GM10266 (cell line): ENCODE data around the gene USP30.
A peak's percentile ranks its signal among the peaks of the same experiment; 100 is the strongest.

Experiments used
- DNase-seq: peaks from one replicate; pipeline ENCODE4 v3.0.0; 2012; ENCODE audit errors: extremely low spot score
- CTCF ChIP-seq: IDR thresholded peaks from 2 replicates; pipeline ENCODE4 v1.5.1; 2012; ENCODE audit warnings: mild to moderate bottlenecking, low read depth; ENCODE audit not compliant: control insufficient read depth, insufficient read depth; ENCODE audit errors: missing control alignments

The USP30 gene

GRCh38 chr12:109127533-109128242 lies 75.3 kb downstream of the USP30 start:
- DNase-seq = no peak
- TF ChIP-seq CTCF = no peak

GRCh38 chr12:109130297-109131153 lies 78.1 kb downstream of the USP30 start:
- TF ChIP-seq CTCF = no peak

GRCh38 chr12:109131154-109132050 lies 79.0 kb downstream of the USP30 start:
- TF ChIP-seq CTCF = no peak
- DNase-seq = no peak

More at GRCh38 chr12:109130297-109131153, 78.1 kb downstream of the USP30 start:
- no peak for DNase-seq

- DNase-seq = no peak
- peak; percentile 40 for TF ChIP-seq CTCF
These were observed 82.0 kb downstream of the USP30 start for GRCh38 chr12:109134186-109134917.

- no peak for TF ChIP-seq CTCF
- no peak for DNase-seq
These were observed 84.7 kb downstream of the USP30 start for GRCh38 chr12:109137055-109137454.
